ENCODE data around the gene TKTL1.
"Not testable (repeated sequence)": the region's sequence is repeated elsewhere in the genome, so short reads cannot be mapped to it uniquely, and the experiment has no call there.

The TKTL1 gene

GRCh38 chrX:154300816-154301215 is 5.2 kb downstream of the TKTL1 start:
- TF ChIP-seq TAF1 (IDR thresholded peaks at IDR 0.05; ENCODE audit: borderline replicate concordance, low read depth, low read length) (no peak), POLR2AphosphoS5 (IDR thresholded peaks at IDR 0.05; ENCODE audit: low read depth, low read length) (no peak), POLR2A (IDR thresholded peaks at IDR 0.05; ENCODE audit: low read depth, low read length) (no peak)
- DNase-seq (ENCODE audit: insufficient read length) = no peak

GRCh38 chrX:154302998-154303397 is 7.4 kb downstream of the TKTL1 start:
- not testable (repeated sequence) for DNase-seq (ENCODE audit: insufficient read length)
- peak; percentile 62 for FAIRE-seq

More at GRCh38 chrX:154300816-154301215, 5.2 kb downstream of the TKTL1 start:
- no peak for FAIRE-seq

- no peak for FAIRE-seq
- DNase-seq (ENCODE audit: insufficient read length) = no peak
- no peak for TF ChIP-seq TAF1 (IDR thresholded peaks at IDR 0.05; ENCODE audit: borderline replicate concordance, low read depth, low read length)
- TF ChIP-seq POLR2AphosphoS5 (IDR thresholded peaks at IDR 0.05; ENCODE audit: low read depth, low read length) = no peak
- no peak for TF ChIP-seq POLR2A (IDR thresholded peaks at IDR 0.05; ENCODE audit: low read depth, low read length)
Measured at GRCh38 chrX:154303476-154303875, 7.9 kb downstream of the TKTL1 start.

- FAIRE-seq = no peak
- no peak for TF ChIP-seq POLR2A (IDR thresholded peaks at IDR 0.05; ENCODE audit: low read depth, low read length)
- no peak for TF ChIP-seq TAF1 (IDR thresholded peaks at IDR 0.05; ENCODE audit: borderline replicate concordance, low read depth, low read length)
- no peak for TF ChIP-seq POLR2AphosphoS5 (IDR thresholded peaks at IDR 0.05; ENCODE audit: low read depth, low read length)
- DNase-seq (ENCODE audit: insufficient read length) = no peak
Measured at GRCh38 chrX:154304846-154305245, 9.3 kb downstream of the TKTL1 start.

GRCh38 chrX:154305541-154306205 is 10.1 kb downstream of the TKTL1 start:
- DNase-seq (ENCODE audit: insufficient read length) (no peak), FAIRE-seq (no peak)
- TF ChIP-seq POLR2A (IDR thresholded peaks at IDR 0.05; ENCODE audit: low read depth, low read length) = no peak
- TF ChIP-seq POLR2AphosphoS5 (IDR thresholded peaks at IDR 0.05; ENCODE audit: low read depth, low read length) = no peak
- TF ChIP-seq TAF1 (IDR thresholded peaks at IDR 0.05; ENCODE audit: borderline replicate concordance, low read depth, low read length) = no peak

- DNase-seq (ENCODE audit: insufficient read length) (no peak), FAIRE-seq (no peak)
- TF ChIP-seq POLR2AphosphoS5 (IDR thresholded peaks at IDR 0.05; ENCODE audit: low read depth, low read length) (no peak), TAF1 (IDR thresholded peaks at IDR 0.05; ENCODE audit: borderline replicate concordance, low read depth, low read length) (no peak), POLR2A (IDR thresholded peaks at IDR 0.05; ENCODE audit: low read depth, low read length) (no peak)
Measured at GRCh38 chrX:154307202-154307601, 11.6 kb downstream of the TKTL1 start.

GRCh38 chrX:154308108-154308946 is 12.7 kb downstream of the TKTL1 start:
- TF ChIP-seq POLR2A (IDR thresholded peaks at IDR 0.05; ENCODE audit: low read depth, low read length) (no peak), POLR2AphosphoS5 (IDR thresholded peaks at IDR 0.05; ENCODE audit: low read depth, low read length) (no peak), TAF1 (IDR thresholded peaks at IDR 0.05; ENCODE audit: borderline replicate concordance, low read depth, low read length) (no peak)
- FAIRE-seq (peak; percentile 78), DNase-seq (ENCODE audit: insufficient read length) (no peak)

GRCh38 chrX:154309041-154309775 is 13.6 kb downstream of the TKTL1 start:
- no peak for TF ChIP-seq POLR2AphosphoS5 (IDR thresholded peaks at IDR 0.05; ENCODE audit: low read depth, low read length)
- TF ChIP-seq TAF1 (IDR thresholded peaks at IDR 0.05; ENCODE audit: borderline replicate concordance, low read depth, low read length) = no peak
- TF ChIP-seq POLR2A (IDR thresholded peaks at IDR 0.05; ENCODE audit: low read depth, low read length) = no peak
- no peak for FAIRE-seq
- no peak for DNase-seq (ENCODE audit: insufficient read length)

GRCh38 chrX:154310616-154311536 is 15.3 kb downstream of the TKTL1 start:
- TF ChIP-seq POLR2AphosphoS5 (IDR thresholded peaks at IDR 0.05; ENCODE audit: low read depth, low read length) (no peak), POLR2A (IDR thresholded peaks at IDR 0.05; ENCODE audit: low read depth, low read length) (no peak), TAF1 (IDR thresholded peaks at IDR 0.05; ENCODE audit: borderline replicate concordance, low read depth, low read length) (no peak)
- DNase-seq (ENCODE audit: insufficient read length) = no peak
- FAIRE-seq = no peak

GRCh38 chrX:154312116-154312515 is 16.5 kb downstream of the TKTL1 start:
- no peak for DNase-seq (ENCODE audit: insufficient read length)
- FAIRE-seq = no peak
- no peak for TF ChIP-seq TAF1 (IDR thresholded peaks at IDR 0.05; ENCODE audit: borderline replicate concordance, low read depth, low read length)
- TF ChIP-seq POLR2A (IDR thresholded peaks at IDR 0.05; ENCODE audit: low read depth, low read length) = no peak
- TF ChIP-seq POLR2AphosphoS5 (IDR thresholded peaks at IDR 0.05; ENCODE audit: low read depth, low read length) = no peak

- DNase-seq (ENCODE audit: insufficient read length) (no peak), FAIRE-seq (no peak)
- TF ChIP-seq POLR2AphosphoS5 (IDR thresholded peaks at IDR 0.05; ENCODE audit: low read depth, low read length) (no peak), TAF1 (IDR thresholded peaks at IDR 0.05; ENCODE audit: borderline replicate concordance, low read depth, low read length) (no peak)
Measured at GRCh38 chrX:154313147-154313546, 17.6 kb downstream of the TKTL1 start.
